HG03159 (cell line): Measurements from ENCODE around the gene RAET1G.

Experiments used
- ATAC-seq: cut with Tn5 transposase; IDR thresholded peaks from one replicate; pipeline ENCODE4 v1.9.1; 2021; ENCODE audit warnings: mild to moderate bottlenecking, moderate library complexity; ENCODE audit not compliant: unreplicated experiment

Gene RAET1G

DNA sequence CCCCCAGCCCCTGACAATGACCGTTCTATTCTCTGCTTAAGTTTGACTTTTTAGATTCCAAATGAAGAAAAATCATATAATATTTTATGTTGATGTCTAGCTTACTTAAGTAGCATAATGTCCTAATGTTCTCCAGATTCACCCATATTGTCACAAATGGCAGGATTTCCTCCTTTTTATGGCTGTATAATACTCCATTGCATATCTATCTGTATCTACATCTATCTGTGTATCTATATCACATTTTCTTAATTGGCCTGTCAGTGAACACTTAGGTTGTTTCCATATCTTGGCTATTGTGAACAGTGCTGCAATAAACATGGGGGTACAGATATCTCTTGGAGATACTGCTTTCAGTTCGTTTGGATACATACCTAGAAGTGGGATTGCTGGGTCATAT is 51.7 kb downstream of the RAET1G start:
- no peak for ATAC-seq

- ATAC-seq: no peak
These were observed 53.5 kb downstream of the RAET1G start for GRCh38 chr6:149869275-149869892.

GRCh38 chr6:149867876-149868640 is 54.9 kb downstream of the RAET1G start:
- no peak for ATAC-seq
